Lung (tissue), 16 donors: ENCODE data around the gene CMTM2. TPM values are rescaled to one million over a fixed set of nuclear protein-coding genes. Genes with fewer than 3 reads are reported as not detected.
A peak's percentile ranks its signal among the peaks of the same experiment; 100 is the strongest.

Source experiments
- ATAC-seq: fragments of 200-7000 bp; cut with Tn5 transposase; one replicate; pipeline ENCODE4 v1.9.1; 2020; ENCODE audit warnings: moderate number of reproducible peaks; ENCODE audit not compliant: insufficient read depth, low FRiP score
- DNase-seq, 3 donors: peaks; one replicate each; pipeline ENCODE4 v3.0.0-alpha.2; 2013 to 2017
- H3K27ac ChIP-seq, 2 donors: one replicate each; pipeline ENCODE4 v1.5.1; 2013; ENCODE audit warnings: mild to moderate bottlenecking in 2 of 2, moderate library complexity in 2 of 2, control low read depth in 1 of 2, inconsistent platforms in 1 of 2, low read depth in 1 of 2, low read length in 1 of 2
- H3K27me3 ChIP-seq, 3 donors: one replicate each; pipeline ENCODE4 v1.5.1; 2013; ENCODE audit warnings: low read length in 2 of 3; ENCODE audit not compliant: control insufficient read depth in 3 of 3, insufficient read depth in 3 of 3
- H3K36me3 ChIP-seq, 4 donors: one replicate each; pipeline ENCODE4 v1.5.1; 2013; ENCODE audit warnings: low read length in 4 of 4, mild to moderate bottlenecking in 1 of 4, moderate library complexity in 1 of 4; ENCODE audit not compliant: control insufficient read depth in 4 of 4, insufficient read depth in 4 of 4
- H3K4me1 ChIP-seq, 5 donors: one replicate each; pipeline ENCODE4 v1.5.1; 2013; ENCODE audit warnings: low read length in 5 of 5, mild to moderate bottlenecking in 2 of 5, moderate library complexity in 1 of 5; ENCODE audit not compliant: control insufficient read depth in 5 of 5, insufficient read depth in 5 of 5
- H3K4me3 ChIP-seq: one replicate; pipeline ENCODE4 v1.5.1; 2013; ENCODE audit warnings: mild to moderate bottlenecking, control low read depth, moderate library complexity
- H3K9ac ChIP-seq, 2 donors: one replicate each; pipeline ENCODE4 v1.5.1; 2013; ENCODE audit warnings: low read length in 2 of 2, control low read depth in 1 of 2; ENCODE audit not compliant: insufficient read depth in 1 of 2
- H3K9me3 ChIP-seq, 4 donors: one replicate each; pipeline ENCODE4 v1.5.1; 2013; ENCODE audit warnings: low read length in 3 of 4, mild to moderate bottlenecking in 1 of 4, moderate library complexity in 1 of 4; ENCODE audit not compliant: control insufficient read depth in 4 of 4, insufficient read depth in 3 of 4
- WGBS, 2 donors: extraction: QIAGEN DNeasy Blood & Tissue Kit; methylation state at CpG; one replicate each; pipeline ENCODE4 v1.1.7; 2013; 5-methylcytosine and 5-hydroxymethylcytosine counted together
- long read RNA-seq, 5 donors: transcript quantifications; one replicate each; lab custom pipeline, GENCODE V29; 2026
- polyA plus RNA-seq, 2 donors: library from polyadenylated mRNA; stranded (reverse); fragments of 200-250 nt; gene quantifications; one replicate each; pipeline ENCODE4 v1.2.1, GENCODE V29; 2013
- total RNA-seq, 2 donors: library from RNA; depleted of rRNA in 1 of 2; stranded (reverse); fragments of >200 nt in 1 of 2; gene quantifications; one replicate each; pipeline ENCODE4 v1.2.1, GENCODE V29; 2014 to 2021
- TF ChIP-seq, protein P1 (sequence below): IDR thresholded peaks from 2 replicates; pipeline ENCODE4 v1.5.1; 2012; ENCODE audit warnings: mild to moderate bottlenecking; ENCODE audit errors: control extremely low read depth, extremely low read depth
- donor health status: control.
- donor health status: control.
- donor health status: Bipolar disorder and iron deficiency.
- donor health status: healthy.
- donor health status: DM: yes; HTN: yes; CAD: no.

Gene CMTM2, protein sequence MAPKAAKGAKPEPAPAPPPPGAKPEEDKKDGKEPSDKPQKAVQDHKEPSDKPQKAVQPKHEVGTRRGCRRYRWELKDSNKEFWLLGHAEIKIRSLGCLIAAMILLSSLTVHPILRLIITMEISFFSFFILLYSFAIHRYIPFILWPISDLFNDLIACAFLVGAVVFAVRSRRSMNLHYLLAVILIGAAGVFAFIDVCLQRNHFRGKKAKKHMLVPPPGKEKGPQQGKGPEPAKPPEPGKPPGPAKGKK
- 1 to 10 TPM; 2.2 to 3.7 TPM for total RNA-seq
- polyA plus RNA-seq = 10 to 100 TPM in 1 of 2 donors, 1 to 10 TPM in 1; 2.0 to 14.1 TPM
- long read RNA-seq, donor 1 = 0 reads
- long read RNA-seq, donor 2 = 0 reads
- long read RNA-seq, donor 3 = 0 reads
- long read RNA-seq, donor 4 = 0 reads
- long read RNA-seq, donor 5 = 0 reads

GRCh38 chr16:66578651-66579531 is at the start of gene CMTM2:
CMTM2 (plus strand) TSS chr16:66579463; CDS start chr16:66579608, 145 bp downstream.
- H3K27ac ChIP-seq = no peak within 1 kb of the TSS
- peaks cover 0 to 1% (median 0%) of the 10 kb centered on the region in 4 donors for H3K36me3 ChIP-seq
- ATAC-seq = no peak
- peaks cover 0 to 3% (median 0%) of the 10 kb centered on the region in 4 donors for H3K9me3 ChIP-seq
- peak; percentile 44 to 58 (median 55) for DNase-seq
- H3K4me1 ChIP-seq = peaks cover 0 to 17% (median 10%) of the 10 kb centered on the region in 5 donors
- TF ChIP-seq, protein P1, sequence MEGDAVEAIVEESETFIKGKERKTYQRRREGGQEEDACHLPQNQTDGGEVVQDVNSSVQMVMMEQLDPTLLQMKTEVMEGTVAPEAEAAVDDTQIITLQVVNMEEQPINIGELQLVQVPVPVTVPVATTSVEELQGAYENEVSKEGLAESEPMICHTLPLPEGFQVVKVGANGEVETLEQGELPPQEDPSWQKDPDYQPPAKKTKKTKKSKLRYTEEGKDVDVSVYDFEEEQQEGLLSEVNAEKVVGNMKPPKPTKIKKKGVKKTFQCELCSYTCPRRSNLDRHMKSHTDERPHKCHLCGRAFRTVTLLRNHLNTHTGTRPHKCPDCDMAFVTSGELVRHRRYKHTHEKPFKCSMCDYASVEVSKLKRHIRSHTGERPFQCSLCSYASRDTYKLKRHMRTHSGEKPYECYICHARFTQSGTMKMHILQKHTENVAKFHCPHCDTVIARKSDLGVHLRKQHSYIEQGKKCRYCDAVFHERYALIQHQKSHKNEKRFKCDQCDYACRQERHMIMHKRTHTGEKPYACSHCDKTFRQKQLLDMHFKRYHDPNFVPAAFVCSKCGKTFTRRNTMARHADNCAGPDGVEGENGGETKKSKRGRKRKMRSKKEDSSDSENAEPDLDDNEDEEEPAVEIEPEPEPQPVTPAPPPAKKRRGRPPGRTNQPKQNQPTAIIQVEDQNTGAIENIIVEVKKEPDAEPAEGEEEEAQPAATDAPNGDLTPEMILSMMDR = no peak
- peak within 1 kb of the TSS; percentile 20 for H3K4me3 ChIP-seq
- peaks cover 0 to 19% (median 15%) of the 10 kb centered on the region in 3 donors for H3K27me3 ChIP-seq
- H3K9ac ChIP-seq = no peak within 1 kb of the TSS
- WGBS, 2 donors = 13 to 20% methylated on average over 77 of the region's 77 CpGs

DNA sequence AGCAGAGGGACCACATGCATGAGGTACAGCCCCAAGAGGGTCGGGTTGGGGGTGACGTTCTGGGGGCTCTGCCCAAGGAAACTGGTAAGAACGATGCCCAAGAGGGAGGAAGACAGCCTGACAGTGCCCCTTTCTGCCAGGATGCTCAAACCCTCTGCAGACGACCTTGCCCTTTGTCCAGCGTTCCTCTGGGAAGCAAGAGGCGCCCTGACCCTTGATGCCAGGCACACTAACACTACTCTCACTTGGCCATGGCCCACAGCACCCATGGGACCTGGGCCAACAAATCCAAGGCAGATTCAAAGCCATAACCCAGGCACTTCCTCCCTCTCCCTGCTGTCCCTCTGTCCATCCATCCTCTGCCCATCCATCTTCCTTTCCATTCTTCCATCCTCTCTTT is 49.8 kb upstream of the CMTM2 start:
- Histone ChIP-seq H3K4me1 (peaks cover 0 to 5% (median 0%) of the 10 kb centered on the region in 5 donors), H3K27me3 (no peaks in the 10 kb centered on the region), H3K27ac (no peak overlapping the region), H3K36me3 (peaks cover 4 to 41% (median 36%) of the 10 kb centered on the region in 4 donors), H3K4me3 (no peak overlapping the region), H3K9me3 (no peaks in the 10 kb centered on the region), H3K9ac (no peak overlapping the region)
- no peak for ATAC-seq
- DNase-seq = no peak
- WGBS, 2 donors = 93 to 96% methylated on average over 6 of the region's 6 CpGs
- TF ChIP-seq, protein P1 = no peak

- H3K4me3 ChIP-seq = no peak overlapping the region
- H3K27ac ChIP-seq = no peak overlapping the region
- WGBS, 2 donors = 83 to 100% methylated on average over 1 of the region's 1 CpG
- H3K27me3 ChIP-seq = no peaks in the 10 kb centered on the region
- no peaks in the 10 kb centered on the region for H3K9me3 ChIP-seq
- peaks cover 2 to 36% (median 31%) of the 10 kb centered on the region in 4 donors for H3K36me3 ChIP-seq
- TF ChIP-seq, protein P1 = no peak
- H3K9ac ChIP-seq = no peak overlapping the region
- peaks cover 0 to 7% (median 0%) of the 10 kb centered on the region in 5 donors for H3K4me1 ChIP-seq
- ATAC-seq (no peak), DNase-seq (no peak)
Measured at GRCh38 chr16:66534376-66534799, 44.9 kb upstream of the CMTM2 start.
